ENCODE measurements around the gene DOK6.

Gene DOK6

DNA sequence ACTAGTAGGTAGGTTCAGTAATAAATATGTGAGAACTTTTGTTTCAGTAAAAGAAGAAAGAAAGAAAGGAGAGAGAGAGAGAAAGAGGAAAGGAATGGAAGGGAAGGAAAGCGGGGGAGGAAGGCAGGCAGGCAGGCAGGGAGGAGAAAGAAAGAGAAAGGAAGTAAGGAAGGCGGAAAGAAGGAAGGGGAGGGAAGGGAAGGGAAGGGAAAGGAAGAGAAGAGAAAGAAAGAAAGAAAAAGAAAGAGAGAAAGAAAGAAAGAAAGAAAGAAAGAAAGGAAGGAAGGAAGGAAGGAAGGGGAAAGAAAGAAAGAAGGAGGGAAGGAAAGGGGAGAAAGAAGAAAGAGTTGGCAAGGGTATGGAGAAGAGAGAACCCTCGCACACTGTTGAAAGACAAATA, 479.4 kb downstream of the DOK6 start:
- no peak for DNase-seq

DNA sequence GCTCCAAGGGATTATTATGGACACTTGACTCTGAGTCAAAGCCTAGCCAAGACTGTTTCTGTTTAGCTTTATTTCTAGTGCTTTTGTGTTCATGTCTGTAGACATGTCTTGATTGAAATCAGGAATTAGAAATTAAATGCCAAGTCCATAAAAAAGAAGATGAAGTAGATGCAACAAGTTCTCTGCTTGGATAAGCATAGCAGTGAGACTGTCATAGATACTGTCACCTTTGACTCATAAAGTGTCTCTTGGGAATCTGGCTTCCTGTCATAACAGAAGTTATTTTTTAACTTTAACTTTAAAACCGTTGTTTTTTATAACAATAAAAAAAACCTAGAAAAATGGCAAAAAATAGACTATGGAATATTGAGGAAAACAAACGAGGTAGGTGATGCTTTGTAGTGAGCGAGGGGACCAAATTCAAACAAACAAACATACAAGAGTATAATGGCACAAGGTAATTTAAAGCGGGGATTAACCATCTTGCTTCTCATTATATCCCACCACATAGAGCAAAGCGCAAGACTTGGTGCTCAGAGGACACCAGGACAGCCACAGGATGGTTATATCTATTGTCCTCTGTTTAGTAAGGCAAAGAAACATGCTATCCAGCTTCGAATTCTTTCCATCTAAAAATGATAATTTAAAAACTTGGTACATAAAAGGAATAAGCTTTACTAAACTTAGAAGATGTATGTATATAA, 482.4 kb downstream of the DOK6 start:
- DNase-seq, result no peak

- DNase-seq, result no peak
Observed at GRCh38 chr18:69883781-69884180, 483.1 kb downstream of the DOK6 start.

DNA sequence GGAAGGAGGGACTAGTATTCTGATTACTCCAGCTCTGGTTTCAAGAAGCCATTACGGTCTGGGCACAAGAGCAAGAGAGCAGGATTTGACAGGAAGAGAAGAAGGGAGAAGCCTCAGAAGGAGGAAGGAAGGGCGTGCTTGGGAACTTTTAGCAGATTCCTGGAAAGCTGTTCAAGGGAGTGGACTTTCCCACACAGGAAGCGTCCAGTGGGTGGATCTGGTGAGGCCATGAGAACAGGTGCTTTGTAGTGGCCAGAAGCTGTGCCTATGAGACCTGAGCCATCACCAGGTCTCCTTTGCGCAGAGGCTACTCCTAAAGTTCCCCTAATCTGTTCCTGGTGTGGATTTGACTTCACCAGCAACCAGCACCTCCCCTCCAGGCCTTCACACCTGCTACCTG, 484.7 kb downstream of the DOK6 start:
- no peak for DNase-seq

DNA sequence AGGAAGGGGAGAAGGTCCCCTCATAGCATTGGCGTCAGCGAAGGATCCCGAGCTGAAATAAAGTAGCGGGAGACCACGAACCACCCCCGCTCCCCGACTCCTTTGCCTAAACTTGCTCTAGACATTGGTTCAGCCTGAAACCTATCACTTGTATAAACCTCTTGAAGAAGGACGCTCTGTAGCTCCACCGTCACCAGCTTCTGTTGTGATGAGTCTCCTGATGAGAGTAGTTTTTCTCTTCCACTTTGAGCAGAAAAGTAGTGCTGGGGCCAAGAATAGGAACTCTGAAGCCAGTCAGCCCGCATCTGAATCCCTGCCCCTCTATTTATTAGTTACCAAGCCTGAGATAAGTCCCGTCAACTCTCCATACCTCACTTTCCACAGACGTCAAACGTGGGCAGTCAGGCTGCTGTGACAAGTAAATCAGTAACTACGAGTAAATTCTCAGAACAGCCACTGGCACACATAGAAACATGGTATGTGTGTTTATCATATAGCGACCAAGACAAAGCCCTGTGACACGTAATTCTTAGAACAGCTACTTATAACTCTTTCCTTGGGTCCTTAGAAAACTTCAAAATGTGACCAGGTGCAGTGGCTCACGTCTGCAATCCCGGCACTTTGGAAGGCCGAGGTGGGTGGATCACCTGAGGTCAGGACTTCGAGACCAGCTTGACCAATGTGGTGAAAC, 485.3 kb downstream of the DOK6 start:
- DNase-seq, result no peak

DNA sequence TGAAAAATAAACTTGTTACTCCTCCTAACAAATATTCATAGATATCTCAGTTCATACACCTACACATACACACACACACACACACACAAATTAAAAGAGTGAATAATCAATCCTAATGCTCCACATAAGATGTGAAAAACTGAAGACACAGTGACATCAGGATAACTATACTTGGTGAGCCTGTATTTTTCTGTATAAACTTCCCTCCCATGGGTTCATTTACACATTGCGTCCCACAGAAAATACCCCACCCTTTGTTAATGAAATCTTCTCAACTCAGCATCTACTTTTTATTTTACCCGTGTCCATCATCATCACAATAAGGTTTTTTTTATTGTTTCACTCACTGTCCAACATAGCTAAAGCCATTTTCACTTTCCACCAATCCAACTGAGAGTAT, 486.6 kb downstream of the DOK6 start:
- DNase-seq, result no peak

DNA sequence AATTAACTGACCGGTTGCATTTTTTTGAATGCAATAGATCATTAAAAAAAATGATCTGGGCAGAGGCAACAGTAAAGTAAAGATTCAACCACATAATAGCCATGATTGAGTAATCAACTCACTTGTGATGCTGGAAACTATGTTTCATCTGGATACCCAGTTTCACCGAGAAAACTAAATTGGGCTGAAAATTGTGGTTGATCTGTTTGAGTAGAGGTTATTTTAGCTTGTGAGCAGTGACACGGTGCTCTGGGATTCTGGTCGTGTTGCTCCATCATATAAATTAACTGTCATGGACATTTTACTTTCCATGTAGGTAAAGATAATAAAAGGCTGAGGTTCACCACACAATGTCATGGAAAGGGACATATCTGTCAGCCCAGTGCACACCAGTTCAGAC, 488.3 kb downstream of the DOK6 start:
- no peak for DNase-seq

GRCh38 chr18:69890558-69890957, 489.9 kb downstream of the DOK6 start:
- no peak for DNase-seq

GRCh38 chr18:69894467-69894866, 493.8 kb downstream of the DOK6 start:
- DNase-seq, result no peak

DNA sequence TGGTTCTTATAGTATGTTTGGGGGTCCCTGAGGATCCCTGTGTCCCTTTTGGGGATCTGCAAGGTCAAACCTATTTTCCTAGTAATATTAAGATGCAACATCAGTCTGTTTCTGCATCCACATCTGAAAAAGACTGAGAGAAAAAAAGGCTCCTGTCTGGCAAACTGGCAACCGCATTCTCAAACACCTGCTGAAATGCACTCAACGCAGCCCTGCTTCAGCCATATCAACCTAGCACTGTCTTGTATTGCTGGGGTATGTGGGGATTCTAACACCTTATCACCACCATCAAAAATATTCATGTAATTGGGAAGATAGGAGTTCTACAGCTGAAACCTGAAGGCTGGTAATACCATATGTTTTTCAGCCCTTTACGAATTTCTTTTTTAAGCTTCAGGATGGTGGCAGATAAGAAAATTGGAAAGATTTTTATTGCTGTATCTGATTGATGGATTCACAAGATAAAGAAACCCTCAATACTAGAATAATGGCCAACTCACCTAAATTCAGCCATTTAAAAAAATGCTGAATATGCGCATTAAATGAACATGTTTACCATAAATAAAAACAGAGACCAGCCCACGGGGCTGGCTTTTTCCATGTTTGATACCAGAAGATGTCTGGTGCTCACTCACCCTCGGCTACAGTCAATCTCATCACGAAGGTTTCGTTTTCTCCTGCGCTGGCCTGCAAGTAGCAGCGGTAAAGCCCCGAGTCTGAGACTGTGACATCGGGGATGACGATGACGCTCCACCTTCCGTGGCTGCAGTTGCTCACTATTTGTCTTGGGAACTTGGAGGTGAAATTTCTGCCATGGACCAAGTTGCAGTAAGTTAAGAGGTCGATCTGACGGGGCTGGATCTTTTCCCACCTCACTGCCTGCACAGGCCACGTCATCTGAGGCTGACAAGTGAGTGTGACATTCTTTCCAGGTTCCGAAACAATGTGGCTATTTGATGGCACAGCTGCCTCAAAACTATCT, 494.7 kb downstream of the DOK6 start:
- no peak for DNase-seq

- DNase-seq, result no peak
Observed at GRCh38 chr18:69897397-69898108, 496.9 kb downstream of the DOK6 start.

DNA sequence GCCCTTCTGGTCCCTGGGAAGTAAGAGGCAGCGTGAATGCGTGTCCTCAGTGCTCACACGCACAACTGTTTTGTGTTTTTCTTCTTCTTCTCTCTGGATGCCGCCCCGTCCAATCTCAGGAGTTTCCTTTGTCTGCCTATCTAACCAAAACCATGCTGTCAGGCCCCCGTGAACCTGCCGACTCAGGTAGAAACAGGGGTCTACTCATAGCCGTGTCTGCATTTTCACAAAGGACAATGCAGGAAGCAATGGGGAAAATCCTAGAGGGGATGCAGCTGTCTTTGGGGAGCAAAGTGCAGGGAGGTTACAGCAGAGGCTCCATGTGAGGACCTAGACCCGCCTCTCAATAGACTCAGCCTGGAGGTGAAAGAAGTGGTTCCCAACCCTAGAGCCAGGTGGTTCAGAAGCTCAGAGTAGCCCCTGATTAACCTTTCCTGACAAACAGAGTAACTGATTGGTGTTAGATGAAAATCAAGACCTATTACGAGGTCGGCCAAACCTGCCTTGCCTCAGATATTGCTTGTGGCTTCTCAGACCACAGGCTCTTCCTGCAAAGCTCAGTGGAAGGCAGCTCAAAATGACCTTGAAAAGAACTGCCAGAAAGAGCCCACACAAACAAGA, 497.7 kb downstream of the DOK6 start:
- DNase-seq, result no peak

All from stimulated activated CD4-positive, alpha-beta T cell treated with anti-CD3 and anti-CD28 coated beads, Interleukin-4, amount 100 ng/mL, for 1 hour (primary cell).